Activated naive CD8-positive, alpha-beta T cell treated with anti-CD3 and anti-CD28 coated beads for 36 hours (primary cell): ENCODE data around the gene PLCG2. TPM values are rescaled to one million over a fixed set of nuclear protein-coding genes. Genes with fewer than 3 reads are reported as not detected.

Source experiments
- DNase-seq: peaks from one replicate; pipeline ENCODE4 v3.0.0; 2021
- H3K27ac Mint-ChIP-seq: one replicate; pipeline ENCODE4 v1.8.0; 2022; ENCODE audit warnings: mild to moderate bottlenecking, moderate library complexity, mixed read lengths
- H3K27me3 Mint-ChIP-seq: one replicate; pipeline ENCODE4 v1.8.0; 2022; ENCODE audit warnings: mild to moderate bottlenecking, mixed read lengths
- H3K36me3 Mint-ChIP-seq: one replicate; pipeline ENCODE4 v1.8.0; 2021; ENCODE audit warnings: mild to moderate bottlenecking, mixed read lengths
- H3K4me1 Mint-ChIP-seq: one replicate; pipeline ENCODE4 v1.8.0; 2021; ENCODE audit warnings: mixed read lengths
- H3K4me3 Mint-ChIP-seq: one replicate; pipeline ENCODE4 v1.8.0; 2022; ENCODE audit warnings: mild to moderate bottlenecking, moderate library complexity, mixed read lengths
- H3K9me3 Mint-ChIP-seq: one replicate; pipeline ENCODE4 v1.8.0; 2022; ENCODE audit warnings: mixed read lengths
- total RNA-seq, 2 experiments: library from RNA; stranded (reverse); gene quantifications; one replicate each; pipeline ENCODE4 v1.2.3, GENCODE V29; 2021

The PLCG2 gene
- total RNA-seq, 2 experiments from 2014 or later: 7.7 to 8.1 TPM

DNA sequence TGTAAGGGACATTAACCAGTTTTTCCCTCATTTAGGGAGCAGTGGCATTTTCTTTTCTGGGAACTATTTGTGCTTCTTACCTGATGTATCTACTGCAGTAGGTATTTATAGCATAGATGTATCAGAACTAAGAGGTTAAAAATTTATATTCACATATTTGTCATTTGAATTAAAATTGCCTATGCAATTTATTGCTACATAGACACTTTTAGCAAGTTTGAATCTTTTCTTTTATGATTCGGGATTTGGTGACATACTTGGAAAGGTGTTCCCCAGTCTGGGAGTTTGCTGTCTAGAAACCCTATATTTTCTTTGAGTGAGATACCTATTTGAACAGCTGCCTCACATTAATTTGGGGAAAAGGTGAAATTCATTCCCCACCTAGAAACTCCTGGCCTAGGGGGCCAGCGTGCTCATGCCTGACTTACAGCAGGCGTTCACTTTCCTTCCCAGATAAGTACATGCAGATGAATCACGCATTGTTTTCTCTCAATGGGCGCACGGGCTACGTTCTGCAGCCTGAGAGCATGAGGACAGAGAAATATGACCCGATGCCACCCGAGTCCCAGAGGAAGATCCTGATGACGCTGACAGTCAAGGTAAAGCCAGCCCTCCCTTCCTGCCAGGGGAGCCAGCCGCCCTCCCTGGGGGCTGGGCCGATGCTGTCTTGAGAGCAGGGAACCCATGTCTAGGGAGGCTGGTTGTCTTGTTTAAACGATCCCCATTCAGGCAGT lies 158.4 kb downstream of the PLCG2 start:
- Mint-ChIP-seq H3K27ac (no peak overlapping the region), H3K4me1 (no peaks in the 10 kb centered on the region), H3K27me3 (no peaks in the 10 kb centered on the region), H3K4me3 (no peak overlapping the region), H3K36me3 (no peaks in the 10 kb centered on the region), H3K9me3 (no peaks in the 10 kb centered on the region)
- no peak for DNase-seq

DNA sequence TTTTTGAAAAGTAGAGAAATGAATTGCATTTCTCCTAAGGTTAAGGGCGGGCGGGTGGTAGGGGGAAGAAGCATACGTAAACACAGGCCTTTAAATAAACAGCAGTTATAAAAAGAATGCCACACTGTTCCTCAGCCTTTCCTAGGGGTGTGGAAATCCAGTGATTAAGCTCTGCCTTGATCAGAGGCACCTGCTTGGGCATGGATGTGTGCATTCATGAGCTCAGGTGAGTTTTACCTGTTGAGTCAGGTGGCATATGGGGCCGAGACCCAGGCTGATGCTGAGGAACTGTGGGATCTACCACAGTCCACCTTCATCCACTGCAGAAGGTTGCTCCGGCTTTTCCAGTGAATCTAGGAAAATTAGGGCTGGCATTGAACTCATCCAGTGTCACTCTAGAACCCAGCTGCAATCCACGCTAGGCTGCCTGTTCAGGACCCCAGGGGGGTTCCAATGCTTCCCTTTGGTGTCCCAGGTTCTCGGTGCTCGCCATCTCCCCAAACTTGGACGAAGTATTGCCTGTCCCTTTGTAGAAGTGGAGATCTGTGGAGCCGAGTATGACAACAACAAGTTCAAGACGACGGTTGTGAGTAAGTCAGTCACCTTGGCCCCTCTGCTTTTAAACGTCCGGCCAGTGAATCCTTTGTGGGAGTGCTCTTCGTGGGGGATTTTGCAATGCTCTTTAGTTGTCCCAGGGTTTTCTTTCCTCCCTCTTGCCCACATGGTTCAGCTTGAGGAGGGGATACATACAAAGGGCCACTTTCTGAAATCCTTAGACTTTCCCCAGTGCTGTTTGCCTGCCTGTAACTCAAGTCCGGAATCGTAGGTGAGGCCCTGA lies 159.5 kb downstream of the PLCG2 start:
- DNase-seq: no peak
- Mint-ChIP-seq H3K27me3 (no peaks in the 10 kb centered on the region), H3K36me3 (no peaks in the 10 kb centered on the region), H3K4me3 (no peak overlapping the region), H3K27ac (no peak overlapping the region), H3K4me1 (no peaks in the 10 kb centered on the region), H3K9me3 (no peaks in the 10 kb centered on the region)

DNA sequence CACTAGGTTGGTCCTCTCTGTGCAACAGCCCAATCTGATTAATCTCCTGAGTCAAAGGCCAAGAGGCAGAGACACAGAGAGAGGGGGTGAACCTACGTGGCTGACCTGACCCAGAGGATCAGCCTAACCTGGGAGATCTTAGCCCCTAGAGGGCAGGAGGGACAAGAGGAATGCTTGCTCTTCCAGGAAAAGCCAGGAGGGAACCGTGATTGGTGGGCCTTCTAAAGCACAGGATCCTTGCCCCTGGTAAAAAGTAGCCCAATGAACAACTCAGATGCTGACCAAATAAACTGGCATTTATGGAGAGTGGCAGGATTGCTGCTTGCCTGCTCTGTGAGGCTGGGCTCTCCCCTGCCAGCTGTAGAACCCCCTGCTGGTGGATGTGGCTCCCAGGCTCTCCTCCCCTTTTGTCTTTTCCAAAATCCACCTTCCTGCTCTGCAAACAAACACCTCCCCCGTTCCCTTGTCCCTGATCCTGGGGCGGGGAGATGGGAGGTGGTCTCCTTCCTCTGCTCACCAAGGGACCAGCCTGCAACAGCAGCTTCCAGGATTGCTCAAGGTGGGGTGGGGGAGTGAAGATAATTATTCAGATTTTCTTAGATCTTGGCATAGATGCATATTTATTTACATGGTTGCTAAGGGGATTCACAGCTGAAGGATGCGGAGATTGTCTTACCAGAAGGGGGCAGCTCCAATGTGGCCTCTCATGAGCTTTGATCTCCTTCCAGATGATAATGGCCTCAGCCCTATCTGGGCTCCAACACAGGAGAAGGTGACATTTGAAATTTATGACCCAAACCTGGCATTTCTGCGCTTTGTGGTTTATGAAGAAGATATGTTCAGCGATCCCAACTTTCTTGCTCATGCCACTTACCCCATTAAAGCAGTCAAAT lies 160.3 kb downstream of the PLCG2 start:
- no peaks in the 10 kb centered on the region for H3K36me3 Mint-ChIP-seq

DNA sequence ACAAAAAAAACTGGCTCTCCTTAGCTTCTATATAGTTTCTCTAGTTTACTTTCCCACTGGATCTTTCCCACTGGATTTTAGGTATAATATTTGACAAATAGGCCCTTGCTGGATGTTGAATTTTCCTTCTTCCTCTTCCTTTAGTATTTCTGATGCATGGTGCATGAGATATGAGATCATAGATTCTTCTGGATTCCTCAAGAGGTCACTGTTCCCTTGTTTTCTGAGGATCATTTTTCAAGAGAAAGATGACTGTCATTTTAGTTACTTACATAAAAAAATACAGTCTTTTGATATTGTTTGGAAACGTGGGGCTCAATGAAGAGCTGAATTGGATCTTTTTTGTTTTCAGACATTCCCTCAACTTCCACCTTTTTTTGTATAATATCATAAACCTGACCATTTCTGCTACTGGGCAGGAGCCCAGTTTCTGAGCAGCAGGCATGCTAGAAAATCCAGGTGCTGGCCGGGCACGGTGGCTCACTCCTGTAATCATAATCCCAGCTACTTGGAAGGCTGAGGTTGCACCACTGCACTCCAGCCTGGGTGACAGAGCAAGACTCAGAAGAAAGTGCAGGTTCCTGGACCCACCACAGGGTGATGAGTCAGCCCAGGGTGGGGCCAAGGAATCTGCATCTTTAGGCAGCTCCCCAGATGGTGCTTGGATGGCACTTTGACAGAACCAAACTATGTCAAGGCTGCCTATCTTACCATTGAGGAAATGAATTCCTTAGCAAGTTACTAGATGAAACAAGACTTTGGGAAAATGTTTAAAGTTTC lies 161.9 kb downstream of the PLCG2 start:
- no peak for DNase-seq
- H3K9me3 Mint-ChIP-seq: no peaks in the 10 kb centered on the region
- no peak overlapping the region for H3K27ac Mint-ChIP-seq
- H3K36me3 Mint-ChIP-seq: no peaks in the 10 kb centered on the region
- H3K27me3 Mint-ChIP-seq: no peaks in the 10 kb centered on the region
- no peaks in the 10 kb centered on the region for H3K4me1 Mint-ChIP-seq
- H3K4me3 Mint-ChIP-seq: no peak overlapping the region

More for the DNA sequence above, 160.3 kb downstream of the PLCG2 start:
- Mint-ChIP-seq H3K27ac (no peak overlapping the region), H3K9me3 (no peaks in the 10 kb centered on the region), H3K4me3 (no peak overlapping the region), H3K27me3 (no peaks in the 10 kb centered on the region), H3K4me1 (no peaks in the 10 kb centered on the region)
- DNase-seq: no peak

DNA sequence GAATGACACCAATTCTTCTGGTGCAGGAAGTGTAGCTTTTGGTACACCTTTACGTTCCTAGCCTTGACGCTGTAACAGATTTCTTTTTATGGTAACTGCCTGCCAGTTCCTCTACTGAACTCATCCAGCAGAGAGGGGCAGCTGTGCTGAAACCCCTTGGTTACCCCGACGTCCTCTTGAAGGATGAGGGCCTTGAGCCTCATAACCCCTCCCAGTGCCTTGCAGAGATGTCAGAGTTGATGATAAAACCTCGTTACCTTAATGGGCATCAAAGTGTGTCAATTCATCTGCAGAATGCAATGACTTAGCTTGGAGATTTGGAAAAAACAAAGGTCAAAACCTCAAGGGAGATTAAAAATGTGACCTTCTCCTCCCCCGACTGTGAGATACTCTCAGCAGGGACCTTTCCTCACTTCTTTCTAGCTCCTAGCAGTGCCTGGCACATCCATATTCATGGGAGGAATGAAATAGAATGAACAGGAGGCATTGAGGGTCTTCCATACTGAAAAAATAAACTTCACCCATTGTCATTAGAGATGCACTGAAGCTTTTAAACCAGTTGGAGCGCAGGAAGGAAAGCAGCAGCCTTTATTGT lies 163.0 kb downstream of the PLCG2 start:
- Mint-ChIP-seq H3K4me3 (no peak overlapping the region), H3K36me3 (no peaks in the 10 kb centered on the region), H3K4me1 (no peaks in the 10 kb centered on the region)

DNA sequence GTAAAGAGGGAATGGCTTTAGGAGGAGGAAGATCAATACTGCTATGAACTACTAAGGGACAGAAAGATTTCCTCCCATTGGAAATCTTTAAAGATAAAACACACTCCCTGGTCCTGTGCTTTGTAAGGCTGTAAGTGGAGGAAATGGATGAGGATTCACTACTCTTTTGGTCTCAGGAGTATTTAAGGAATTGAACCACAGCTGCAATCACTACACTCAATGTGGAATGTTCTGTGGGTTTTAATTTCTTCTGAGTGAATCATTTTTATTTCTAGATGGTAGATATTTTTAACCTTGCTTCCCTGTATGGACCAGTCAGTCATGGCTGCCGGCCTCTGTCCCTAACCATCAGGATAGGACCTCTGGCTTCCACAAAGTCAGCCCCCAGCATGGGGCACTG lies 166.6 kb downstream of the PLCG2 start:
- Mint-ChIP-seq H3K4me1 (no peaks in the 10 kb centered on the region), H3K36me3 (no peaks in the 10 kb centered on the region), H3K27me3 (no peaks in the 10 kb centered on the region), H3K27ac (no peak overlapping the region), H3K9me3 (peaks cover 2% of the 10 kb centered on the region), H3K4me3 (no peak overlapping the region)
- no peak for DNase-seq

More for the DNA sequence above, 163.0 kb downstream of the PLCG2 start:
- Mint-ChIP-seq H3K9me3 (no peaks in the 10 kb centered on the region), H3K27me3 (no peaks in the 10 kb centered on the region), H3K27ac (no peak overlapping the region)
- no peak for DNase-seq

DNA sequence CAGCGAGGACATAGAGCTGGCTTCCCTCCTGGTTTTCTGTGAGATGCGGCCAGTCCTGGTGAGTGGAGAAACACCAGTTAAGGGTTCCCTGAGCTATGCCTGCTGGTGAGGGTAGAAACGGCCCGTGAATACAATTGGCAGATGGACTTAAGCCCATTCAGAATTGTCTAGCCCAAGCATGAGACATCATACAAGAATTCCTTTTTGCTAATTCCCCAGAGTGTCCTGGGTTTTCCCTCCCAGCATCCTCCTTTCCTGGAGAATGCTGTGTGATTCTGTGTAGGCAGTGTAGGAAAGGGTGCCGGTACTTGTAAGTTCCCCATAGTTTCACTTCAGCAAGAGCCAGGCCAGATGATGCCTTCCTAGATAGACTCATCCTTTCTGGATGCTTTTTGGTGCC lies 167.1 kb downstream of the PLCG2 start:
- Mint-ChIP-seq H3K27me3 (no peaks in the 10 kb centered on the region), H3K4me3 (no peak overlapping the region), H3K36me3 (peaks cover under 1% of the 10 kb centered on the region), H3K9me3 (peaks cover 2% of the 10 kb centered on the region), H3K27ac (no peak overlapping the region), H3K4me1 (no peaks in the 10 kb centered on the region)
- DNase-seq: no peak

DNA sequence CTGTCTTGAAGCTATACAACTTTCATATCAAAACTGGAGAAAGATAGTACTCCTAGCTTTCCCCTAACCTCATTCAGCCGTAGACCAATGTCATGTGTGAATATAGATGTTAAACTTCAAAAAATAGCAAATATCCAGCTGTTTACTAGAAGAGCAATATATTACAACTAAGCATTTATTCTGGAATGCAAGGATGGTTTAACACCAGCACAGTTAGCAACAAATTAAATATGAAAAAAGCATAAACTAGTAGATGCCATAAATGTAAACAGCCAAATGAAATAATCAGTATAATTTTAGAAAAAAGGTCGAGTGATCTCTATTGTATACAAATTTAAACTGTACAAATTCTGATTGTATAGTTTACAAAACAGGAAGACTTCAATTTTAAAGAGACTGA lies 172.5 kb downstream of the PLCG2 start:
- H3K27me3 Mint-ChIP-seq: no peaks in the 10 kb centered on the region
- peaks cover 2% of the 10 kb centered on the region for H3K36me3 Mint-ChIP-seq
- H3K9me3 Mint-ChIP-seq: peaks cover 11% of the 10 kb centered on the region
- no peaks in the 10 kb centered on the region for H3K4me1 Mint-ChIP-seq
- no peak overlapping the region for H3K4me3 Mint-ChIP-seq
- DNase-seq: no peak
- no peak overlapping the region for H3K27ac Mint-ChIP-seq

DNA sequence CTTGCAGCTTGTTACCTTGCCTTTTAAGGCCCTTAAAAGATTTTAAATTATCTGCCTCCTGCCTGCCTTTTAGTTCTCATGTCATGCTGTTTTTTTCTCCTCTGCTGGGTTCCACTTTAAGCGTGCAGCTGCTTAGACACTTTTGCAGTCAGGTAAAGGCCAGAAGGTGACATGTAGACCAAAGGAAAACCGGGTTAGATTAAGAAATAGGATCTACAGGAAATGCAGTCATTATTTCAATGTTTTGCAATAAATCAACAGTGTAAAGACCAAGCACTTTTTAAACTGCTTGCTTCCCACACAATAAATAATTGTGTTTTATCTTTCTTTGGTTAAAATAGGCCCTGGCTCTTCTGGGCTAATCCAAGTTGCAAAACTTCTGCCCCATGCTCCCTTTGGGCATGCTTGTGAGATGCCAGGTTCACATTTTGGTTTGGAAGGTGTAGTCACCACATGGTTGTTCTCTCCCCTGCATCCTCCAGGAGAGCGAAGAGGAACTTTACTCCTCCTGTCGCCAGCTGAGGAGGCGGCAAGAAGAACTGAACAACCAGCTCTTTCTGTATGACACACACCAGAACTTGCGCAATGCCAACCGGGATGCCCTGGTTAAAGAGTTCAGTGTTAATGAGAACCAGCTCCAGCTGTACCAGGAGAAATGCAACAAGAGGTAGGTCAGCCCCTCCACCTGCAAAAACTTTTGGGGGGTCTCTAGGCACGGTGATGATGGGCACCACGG lies 177.3 kb downstream of the PLCG2 start:
- peaks cover 8% of the 10 kb centered on the region for H3K9me3 Mint-ChIP-seq
- H3K36me3 Mint-ChIP-seq: no peaks in the 10 kb centered on the region
- no peak overlapping the region for H3K27ac Mint-ChIP-seq
- DNase-seq: no peak
- H3K27me3 Mint-ChIP-seq: no peaks in the 10 kb centered on the region
- no peak overlapping the region for H3K4me3 Mint-ChIP-seq
- H3K4me1 Mint-ChIP-seq: no peaks in the 10 kb centered on the region

DNA sequence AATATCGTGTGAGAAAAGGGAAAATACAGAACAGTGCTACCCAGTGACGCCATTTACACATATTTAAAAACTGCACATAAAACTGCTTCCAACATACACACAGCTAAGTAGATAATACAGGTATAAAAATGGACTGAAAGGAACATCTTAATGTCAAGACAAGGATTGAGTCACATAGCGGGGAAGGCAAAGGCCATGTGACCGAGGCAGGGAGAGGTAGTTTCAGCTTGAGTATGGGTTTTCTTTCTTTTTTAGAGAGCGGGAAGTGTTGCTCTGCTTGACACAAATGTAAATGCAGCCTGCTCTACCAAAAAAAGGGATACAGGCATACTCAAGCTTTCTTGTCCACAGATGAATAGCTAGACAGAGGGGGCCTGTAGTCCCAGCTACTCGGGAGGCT lies 185.7 kb downstream of the PLCG2 start:
- no peak for DNase-seq
- Mint-ChIP-seq H3K36me3 (no peaks in the 10 kb centered on the region), H3K27me3 (peaks cover 13% of the 10 kb centered on the region), H3K27ac (no peak overlapping the region), H3K4me3 (no peak overlapping the region), H3K4me1 (no peaks in the 10 kb centered on the region), H3K9me3 (no peaks in the 10 kb centered on the region)

DNA sequence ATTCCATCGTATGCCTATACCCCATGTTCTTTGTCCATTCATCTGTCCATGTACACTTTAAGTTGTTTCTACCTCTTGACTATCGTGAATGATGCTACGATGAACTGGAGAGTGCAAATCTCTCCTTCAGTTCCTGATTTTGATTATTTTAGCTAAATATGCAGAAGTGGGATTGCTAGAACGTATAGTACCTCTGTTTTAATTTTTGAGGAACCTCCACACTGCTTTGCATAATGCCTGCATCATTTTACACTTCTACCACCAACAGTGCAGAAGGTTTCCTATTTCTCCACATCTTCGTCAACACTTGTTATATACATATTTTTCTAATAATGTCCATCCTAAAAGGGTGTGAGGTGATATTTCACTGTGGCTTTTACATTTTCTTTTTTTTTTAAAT lies 188.3 kb downstream of the PLCG2 start:
- H3K4me3 Mint-ChIP-seq: no peak overlapping the region
- DNase-seq: no peak
- H3K4me1 Mint-ChIP-seq: no peaks in the 10 kb centered on the region
- H3K36me3 Mint-ChIP-seq: no peaks in the 10 kb centered on the region
- peaks cover 32% of the 10 kb centered on the region for H3K27me3 Mint-ChIP-seq
- no peak overlapping the region for H3K27ac Mint-ChIP-seq
- H3K9me3 Mint-ChIP-seq: peaks cover 11% of the 10 kb centered on the region

DNA sequence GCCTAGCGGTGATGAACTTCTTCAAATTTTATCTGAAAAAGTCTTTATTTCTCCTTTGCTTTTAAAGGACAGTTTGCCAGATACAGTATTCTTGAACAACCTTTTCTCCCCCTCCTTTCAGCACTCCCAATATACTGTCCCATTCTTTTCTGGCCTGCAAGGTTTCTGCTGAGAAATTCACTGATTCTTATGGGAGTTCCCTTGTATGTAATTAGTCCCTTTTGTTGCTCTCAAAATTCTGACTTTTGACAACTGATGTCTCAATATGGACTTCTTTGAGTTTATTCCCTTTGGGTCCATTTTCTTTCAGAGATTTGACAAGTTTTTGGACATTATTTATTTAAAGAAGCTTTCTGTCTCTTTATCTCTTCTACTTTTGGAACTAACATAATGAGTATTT lies 192.8 kb downstream of the PLCG2 start:
- peaks cover 3% of the 10 kb centered on the region for H3K36me3 Mint-ChIP-seq
- H3K4me3 Mint-ChIP-seq: no peak overlapping the region
- no peaks in the 10 kb centered on the region for H3K4me1 Mint-ChIP-seq
- H3K27me3 Mint-ChIP-seq: peaks cover 33% of the 10 kb centered on the region
- no peak for DNase-seq
- no peak overlapping the region for H3K27ac Mint-ChIP-seq
- H3K9me3 Mint-ChIP-seq: peaks cover 24% of the 10 kb centered on the region

DNA sequence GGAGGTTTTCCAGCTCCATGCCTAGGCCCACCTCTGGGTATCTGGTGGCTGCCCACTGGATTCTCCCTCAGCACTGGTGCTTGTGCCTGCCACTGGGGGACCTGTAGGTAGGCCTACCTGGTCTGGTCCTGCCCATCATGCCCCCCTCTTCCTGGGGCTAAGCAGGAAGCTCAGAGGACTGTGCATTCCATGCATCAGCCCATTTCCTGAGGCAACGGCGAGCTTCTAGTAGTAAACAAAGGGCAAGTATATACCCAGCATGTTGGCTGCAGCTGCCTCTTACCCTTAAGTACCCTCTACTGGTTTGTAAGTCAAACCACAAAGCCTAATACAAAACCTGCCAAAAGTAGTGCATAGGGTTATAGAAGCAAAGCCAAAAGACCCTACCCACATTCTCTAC lies 194.6 kb downstream of the PLCG2 start:
- Mint-ChIP-seq H3K36me3 (peaks cover 3% of the 10 kb centered on the region), H3K27ac (no peak overlapping the region), H3K9me3 (peaks cover 24% of the 10 kb centered on the region), H3K4me1 (no peaks in the 10 kb centered on the region), H3K4me3 (no peak overlapping the region), H3K27me3 (peaks cover 23% of the 10 kb centered on the region)
- no peak for DNase-seq

DNA sequence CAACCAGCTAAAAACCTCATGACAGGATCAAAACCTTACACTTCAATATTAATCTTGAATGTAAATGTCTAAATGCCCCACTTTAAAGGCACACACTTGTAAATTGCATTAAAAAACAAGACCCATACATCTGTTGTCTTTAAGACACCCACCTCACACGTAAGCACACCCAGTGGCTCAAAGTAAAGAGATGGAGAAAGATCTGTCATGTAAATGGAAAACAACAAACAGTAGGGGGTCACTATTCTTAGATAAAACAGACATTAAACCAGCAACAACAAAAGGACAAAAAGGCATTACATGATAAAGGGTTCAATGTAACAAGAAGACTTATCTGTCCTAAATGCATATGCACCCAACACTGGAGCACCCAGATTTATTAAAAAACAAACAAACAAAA lies 196.5 kb downstream of the PLCG2 start:
- Mint-ChIP-seq H3K9me3 (peaks cover 25% of the 10 kb centered on the region), H3K4me3 (no peak overlapping the region)

More for the DNA sequence above, 196.5 kb downstream of the PLCG2 start:
- no peak for DNase-seq
- Mint-ChIP-seq H3K27me3 (peaks cover 18% of the 10 kb centered on the region), H3K27ac (no peak overlapping the region), H3K36me3 (peaks cover 3% of the 10 kb centered on the region), H3K4me1 (no peaks in the 10 kb centered on the region)
